ENCODE results near the gene MTTP. TPM values are rescaled to one million over a fixed set of nuclear protein-coding genes. Genes with fewer than 3 reads are reported as not detected.

MTTP gene
- total RNA-seq, 1 experiment from 2014 or later: 0.20 TPM

DNA sequence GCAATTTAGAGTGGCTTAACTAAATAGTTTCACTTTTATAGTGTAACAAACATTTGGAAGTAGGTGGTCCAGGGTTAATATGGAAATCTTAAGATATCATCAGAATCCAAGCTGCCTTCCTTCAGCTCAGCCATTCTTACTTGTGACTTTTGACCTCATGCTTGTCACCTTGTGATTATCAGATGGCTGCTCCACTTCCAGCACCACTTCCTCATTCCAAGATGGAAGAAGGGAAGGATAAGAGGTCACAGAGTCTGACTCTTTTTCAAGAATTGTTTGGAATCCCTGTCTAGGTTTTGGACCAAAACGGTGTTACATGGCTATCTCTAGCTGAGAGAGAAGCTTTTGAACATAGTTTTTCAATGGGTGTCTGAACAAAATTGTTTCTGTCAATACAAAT is 39.9 kb downstream of the MTTP start:
- ChIA-PET RAD21 (ENCODE audit: low non-redundant PET in 1 of 2, low total read pairs in 2 of 2, uncharacterized antibody in 2 of 2, unreplicated experiment in 2 of 2) (no interaction called here), CTCF (interaction anchor here (1.5 kb wide), 1 partner anchor 151 kb away, joined by 3 read pairs; no protein-coding TSS in a partner anchor), POLR2A (no interaction called here)
- TF ChIP-seq CEBPB (IDR thresholded peaks at IDR 0.05; ENCODE audit: low read depth) (no peak), EZH2 (IDR thresholded peaks at IDR 0.05) (no peak), ELF1 (IDR thresholded peaks at IDR 0.05; ENCODE audit: borderline replicate concordance, low read depth) (no peak), POLR2A (IDR thresholded peaks at IDR 0.05; ENCODE audit: borderline replicate concordance, extremely low read depth, insufficient read depth, insufficient read length) (no peak), SRF (IDR thresholded peaks at IDR 0.05; ENCODE audit: low read depth) (no peak), EZH2phosphoT487 (IDR thresholded peaks at IDR 0.05; ENCODE audit: borderline replicate concordance) (no peak), YY1 (IDR thresholded peaks at IDR 0.05; ENCODE audit: extremely low read depth, insufficient replicate concordance, low read depth, low read length) (no peak)
- TF ChIP-seq, protein P1, sequence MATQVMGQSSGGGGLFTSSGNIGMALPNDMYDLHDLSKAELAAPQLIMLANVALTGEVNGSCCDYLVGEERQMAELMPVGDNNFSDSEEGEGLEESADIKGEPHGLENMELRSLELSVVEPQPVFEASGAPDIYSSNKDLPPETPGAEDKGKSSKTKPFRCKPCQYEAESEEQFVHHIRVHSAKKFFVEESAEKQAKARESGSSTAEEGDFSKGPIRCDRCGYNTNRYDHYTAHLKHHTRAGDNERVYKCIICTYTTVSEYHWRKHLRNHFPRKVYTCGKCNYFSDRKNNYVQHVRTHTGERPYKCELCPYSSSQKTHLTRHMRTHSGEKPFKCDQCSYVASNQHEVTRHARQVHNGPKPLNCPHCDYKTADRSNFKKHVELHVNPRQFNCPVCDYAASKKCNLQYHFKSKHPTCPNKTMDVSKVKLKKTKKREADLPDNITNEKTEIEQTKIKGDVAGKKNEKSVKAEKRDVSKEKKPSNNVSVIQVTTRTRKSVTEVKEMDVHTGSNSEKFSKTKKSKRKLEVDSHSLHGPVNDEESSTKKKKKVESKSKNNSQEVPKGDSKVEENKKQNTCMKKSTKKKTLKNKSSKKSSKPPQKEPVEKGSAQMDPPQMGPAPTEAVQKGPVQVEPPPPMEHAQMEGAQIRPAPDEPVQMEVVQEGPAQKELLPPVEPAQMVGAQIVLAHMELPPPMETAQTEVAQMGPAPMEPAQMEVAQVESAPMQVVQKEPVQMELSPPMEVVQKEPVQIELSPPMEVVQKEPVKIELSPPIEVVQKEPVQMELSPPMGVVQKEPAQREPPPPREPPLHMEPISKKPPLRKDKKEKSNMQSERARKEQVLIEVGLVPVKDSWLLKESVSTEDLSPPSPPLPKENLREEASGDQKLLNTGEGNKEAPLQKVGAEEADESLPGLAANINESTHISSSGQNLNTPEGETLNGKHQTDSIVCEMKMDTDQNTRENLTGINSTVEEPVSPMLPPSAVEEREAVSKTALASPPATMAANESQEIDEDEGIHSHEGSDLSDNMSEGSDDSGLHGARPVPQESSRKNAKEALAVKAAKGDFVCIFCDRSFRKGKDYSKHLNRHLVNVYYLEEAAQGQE (IDR thresholded peaks at IDR 0.05; ENCODE audit: low read depth): no peak
- TF ChIP-seq, protein P2, sequence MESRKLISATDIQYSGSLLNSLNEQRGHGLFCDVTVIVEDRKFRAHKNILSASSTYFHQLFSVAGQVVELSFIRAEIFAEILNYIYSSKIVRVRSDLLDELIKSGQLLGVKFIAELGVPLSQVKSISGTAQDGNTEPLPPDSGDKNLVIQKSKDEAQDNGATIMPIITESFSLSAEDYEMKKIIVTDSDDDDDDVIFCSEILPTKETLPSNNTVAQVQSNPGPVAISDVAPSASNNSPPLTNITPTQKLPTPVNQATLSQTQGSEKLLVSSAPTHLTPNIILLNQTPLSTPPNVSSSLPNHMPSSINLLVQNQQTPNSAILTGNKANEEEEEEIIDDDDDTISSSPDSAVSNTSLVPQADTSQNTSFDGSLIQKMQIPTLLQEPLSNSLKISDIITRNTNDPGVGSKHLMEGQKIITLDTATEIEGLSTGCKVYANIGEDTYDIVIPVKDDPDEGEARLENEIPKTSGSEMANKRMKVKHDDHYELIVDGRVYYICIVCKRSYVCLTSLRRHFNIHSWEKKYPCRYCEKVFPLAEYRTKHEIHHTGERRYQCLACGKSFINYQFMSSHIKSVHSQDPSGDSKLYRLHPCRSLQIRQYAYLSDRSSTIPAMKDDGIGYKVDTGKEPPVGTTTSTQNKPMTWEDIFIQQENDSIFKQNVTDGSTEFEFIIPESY (IDR thresholded peaks at IDR 0.05; ENCODE audit: extremely low read depth, insufficient replicate concordance, low read length): no peak
- intact Hi-C loops (cut with micrococcal nuclease): no loop called here
- Histone ChIP-seq H3K27me3 (ENCODE audit: insufficient read depth, low read length) (no peaks in the 10 kb centered on the region), H4K20me1 (ENCODE audit: insufficient read depth) (no peaks in the 10 kb centered on the region), H2AFZ (ENCODE audit: low read depth, low read length, poor library complexity, severe bottlenecking) (no peak overlapping the region), H3K27ac (ENCODE audit: low read depth, low read length) (no peak overlapping the region), H3K36me3 (ENCODE audit: control insufficient read depth in 1 of 2, insufficient read depth in 2 of 2, low read length in 2 of 2) (no peaks in the 10 kb centered on the region), H3K9me3 (ENCODE audit: control insufficient read depth in 1 of 2, insufficient read depth in 1 of 2, low read depth in 1 of 2, low read length in 2 of 2) (no peaks in the 10 kb centered on the region), H3K4me3 (replicated peaks in 1 of 2; ENCODE audit: low read depth in 1 of 2, low read length in 2 of 2) (no peak overlapping the region), H3K4me1 (ENCODE audit: control insufficient read depth in 1 of 2, insufficient read depth in 2 of 2, low read length in 2 of 2) (no peaks in the 10 kb centered on the region), H3K9me2 (ENCODE audit: insufficient read depth) (no peaks in the 10 kb centered on the region), H3K9ac (ENCODE audit: low read length) (no peak overlapping the region), H3K79me2 (ENCODE audit: insufficient read depth, low read length) (no peaks in the 10 kb centered on the region), H3K4me2 (ENCODE audit: low read length) (no peak overlapping the region)
- no peak for DNase-seq (ENCODE audit: low read depth, low spot score)
- ATAC-seq: no peak
- BruUV-seq (replicated peaks): no TSS peak

Data from HCT116 (cell line).